Right lobe of liver (tissue), 6 donors: ENCODE results near the gene IER3IP1. TPM values are rescaled to one million over a fixed set of nuclear protein-coding genes. Genes with fewer than 3 reads are reported as not detected.

Source experiments
- ATAC-seq, 4 donors: fragments of 200-7000 bp; cut with Tn5 transposase; one replicate each; pipeline ENCODE4 v1.9.1; 2020; ENCODE audit warnings: mild to moderate bottlenecking in 4 of 4, moderate library complexity in 4 of 4
- DNase-seq, 3 donors: peaks; one replicate each; pipeline ENCODE4 v3.0.0-alpha.2; 2020
- H3K27ac ChIP-seq, 3 donors: fragments of 200-600 bp; one replicate each; pipeline ENCODE4 v1.8.0; 2022
- H3K27me3 ChIP-seq, 2 donors: fragments of 200-600 bp; one replicate each; pipeline ENCODE4 v1.8.0; 2022
- H3K36me3 ChIP-seq, 4 donors: fragments of 200-600 bp; sonication (generic) in 1 of 4; one replicate each; pipeline versions ENCODE4 v1.5.1 to v1.8.0; 2017 to 2022; ENCODE audit warnings: control low read depth in 1 of 4
- H3K4me1 ChIP-seq, 4 donors: fragments of 200-600 bp; sonication (generic) in 1 of 4; one replicate each; pipeline versions ENCODE4 v1.5.1 to v1.8.0; 2017 to 2022; ENCODE audit warnings: control low read depth in 1 of 4
- H3K4me3 ChIP-seq, 3 donors: fragments of 200-600 bp; one replicate each; pipeline ENCODE4 v1.8.0; 2022
- H3K9me3 ChIP-seq, 4 donors: fragments of 200-600 bp; sonication (generic) in 1 of 4; one replicate each; pipeline versions ENCODE4 v1.5.1 to v1.8.0; 2017 to 2022; ENCODE audit warnings: control low read depth in 1 of 4
- CTCF ChIP-seq, 4 donors: fragments of 200-600 bp in 3 of 4; fragments of 450-650 bp in 1 of 4; IDR thresholded peaks; one replicate each; pipeline versions ENCODE4 v1.5.1 to v1.8.0; 2016 to 2022; ENCODE audit warnings: antibody characterized with exemption in 4 of 4, mild to moderate bottlenecking in 2 of 4
- POLR2A ChIP-seq: fragments of 450-650 bp; IDR thresholded peaks from one replicate; pipeline ENCODE4 v1.6.1; 2017; ENCODE audit warnings: antibody characterized with exemption, mild to moderate bottlenecking
- WGBS: methylation state at CpG from one replicate; pipeline ENCODE4 v1.1.6; 2018; ENCODE audit warnings: low coverage, low lambda C conversion rate; ENCODE audit not compliant: insufficient coverage; ENCODE audit errors: missing lambda C conversion rate; 5-methylcytosine and 5-hydroxymethylcytosine counted together
- intact Hi-C, 2 donors: fragments of 100-400 bp; cut with DNase I; formaldehyde crosslinking; loops; one replicate each; pipeline versions ENCODE4 v1.11.2 to v1.14.1; 2022
- total RNA-seq, 6 experiments: library from RNA; depleted of rRNA in 2 of 6; stranded (reverse); fragments of >200 nt in 2 of 6; fragmentation: NEBNext Ultra II Directional in 3 of 6; extraction: Animal tissue kit (Norgen Biotek cat#: 25700) in 3 of 6; gene quantifications; one replicate each; pipeline versions ENCODE4 v1.1.0 to v1.2.4, GENCODE V29; 2016 to 2023
- donor health status: DM: no; HTN: yes; CAD: no.
- donor health status: DM: no; HTN: no; CAD: no.
- donor health status: DM: no; HTN: no; CAD: no.
- donor health status: DM: no; HTN: yes; CAD: no.
- donor health status: DM: no; HTN: yes; CAD: no.

IER3IP1 gene
- total RNA-seq, 6 experiments from 2014 or later: 4.4 to 9.7 (median 6.9) TPM

- 0% methylated on average over 22 of the region's 70 CpGs for WGBS
- ATAC-seq (peak; percentile 97 to 99 (median 98)), DNase-seq (peak; percentile 90 to 91 (median 90))
- Histone ChIP-seq H3K36me3 (peaks cover 0 to 4% (median 0%) of the 10 kb centered on the region in 4 donors), H3K27ac (peak within 1 kb of the TSS; percentile 73 to 84 (median 82)), H3K9me3 (no peaks in the 10 kb centered on the region), H3K4me3 (peak within 1 kb of the TSS; percentile 70 to 86 (median 81)), H3K27me3 (no peaks in the 10 kb centered on the region), H3K4me1 (peaks cover 0 to 11% (median 3%) of the 10 kb centered on the region in 4 donors)
- TF ChIP-seq POLR2A (peak; percentile 85), CTCF (IDR thresholded peaks at IDR 0.05) (no peak)
- intact Hi-C loops: no loop called here
Observed at GRCh38 chr18:47150029-47150823, 25.9 kb downstream of the IER3IP1 start, which contains the start of gene HDHD2. TSS of gene HDHD2 (minus strand) at chr18:47150500. CDS start at chr18:47136439, 14,061 bp downstream.

- intact Hi-C loops: no loop called here
- Histone ChIP-seq H3K4me3 (peak overlapping the region; percentile 70 to 86 (median 81)), H3K36me3 (peaks cover 0 to under 1% (median 0%) of the 10 kb centered on the region in 4 donors), H3K9me3 (no peaks in the 10 kb centered on the region), H3K4me1 (peaks cover 0 to 11% (median 3%) of the 10 kb centered on the region in 4 donors), H3K27me3 (no peaks in the 10 kb centered on the region), H3K27ac (peak overlapping the region; percentile 73 to 84 (median 82))
- ATAC-seq (peak in 1 of 4 donors; percentile 9), DNase-seq (no peak)
- TF ChIP-seq POLR2A (no peak), CTCF (IDR thresholded peaks at IDR 0.05) (no peak)
- 23% methylated on average over 11 of the region's 12 CpGs for WGBS
Observed at GRCh38 chr18:47149457-47150028, 26.6 kb downstream of the IER3IP1 start.

GRCh38 chr18:47146206-47146605 is 30.0 kb downstream of the IER3IP1 start:
- Histone ChIP-seq H3K36me3 (no peaks in the 10 kb centered on the region), H3K27ac (no peak overlapping the region), H3K9me3 (no peaks in the 10 kb centered on the region), H3K4me1 (peaks cover 0 to 9% (median 1%) of the 10 kb centered on the region in 4 donors), H3K27me3 (no peaks in the 10 kb centered on the region), H3K4me3 (no peak overlapping the region)
- ATAC-seq (no peak), DNase-seq (no peak)
- intact Hi-C loops: no loop called here
- WGBS: 83% methylated on average over 3 of the region's 3 CpGs
- TF ChIP-seq POLR2A (no peak), CTCF (IDR thresholded peaks at IDR 0.05) (no peak)

GRCh38 chr18:47143899-47144485 is 32.2 kb downstream of the IER3IP1 start:
- 91% methylated on average over 4 of the region's 4 CpGs for WGBS
- peaks cover 0 to 2% (median 0%) of the 10 kb centered on the region in 4 donors for H3K4me1 ChIP-seq
- no peaks in the 10 kb centered on the region for H3K36me3 ChIP-seq
- DNase-seq (no peak), ATAC-seq (no peak)
- H3K27me3 ChIP-seq: no peaks in the 10 kb centered on the region
- intact Hi-C loops: no loop called here
- H3K9me3 ChIP-seq: no peaks in the 10 kb centered on the region
- TF ChIP-seq POLR2A: no peak
- no peak for TF ChIP-seq CTCF (IDR thresholded peaks at IDR 0.05)
- no peak overlapping the region for H3K27ac ChIP-seq
- H3K4me3 ChIP-seq: no peak overlapping the region
